ENCODE data around the gene GALNT18.

Gene GALNT18

DNA sequence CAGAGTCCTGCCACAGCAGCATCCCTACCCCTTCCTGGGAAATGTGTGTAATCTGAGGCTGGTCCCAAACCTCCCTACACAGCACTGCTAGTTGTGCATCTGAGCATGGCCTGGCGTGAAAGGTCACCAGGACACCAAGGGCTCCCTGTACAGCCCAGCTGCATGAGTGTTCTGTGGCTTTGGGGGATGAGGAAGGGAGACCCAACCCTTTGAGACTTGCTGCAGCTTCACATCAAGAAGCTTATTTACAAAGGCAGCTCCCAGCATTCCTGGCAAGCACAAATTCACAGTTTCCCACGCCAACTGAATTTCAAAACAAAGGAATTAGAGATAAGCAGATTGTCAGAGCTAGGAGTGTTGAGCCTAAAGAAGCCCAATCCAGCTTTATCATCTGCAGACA lies 301.0 kb downstream of the GALNT18 start:
- no peaks in the 10 kb centered on the region for H3K36me3 ChIP-seq (ENCODE audit: control insufficient read depth, insufficient read depth, low read length)
- no peaks in the 10 kb centered on the region for H3K27me3 ChIP-seq (ENCODE audit: control insufficient read depth, insufficient read depth, low read length)
- no peaks in the 10 kb centered on the region for H3K4me1 ChIP-seq (ENCODE audit: control insufficient read depth, insufficient read depth, low read length)
- H3K27ac ChIP-seq (ENCODE audit: low read depth, low read length), result no peak overlapping the region
- H3K9me3 ChIP-seq (ENCODE audit: control insufficient read depth, insufficient read depth, low read depth, low read length), result 0 out of 2 replicates have a peak, but pooled peaks cover 3% of the 10 kb centered on the region
- H3K9ac ChIP-seq (ENCODE audit: low read length), result no peak overlapping the region
- no peak overlapping the region for H3K4me3 ChIP-seq (ENCODE audit: low read depth, low read length)

DNA sequence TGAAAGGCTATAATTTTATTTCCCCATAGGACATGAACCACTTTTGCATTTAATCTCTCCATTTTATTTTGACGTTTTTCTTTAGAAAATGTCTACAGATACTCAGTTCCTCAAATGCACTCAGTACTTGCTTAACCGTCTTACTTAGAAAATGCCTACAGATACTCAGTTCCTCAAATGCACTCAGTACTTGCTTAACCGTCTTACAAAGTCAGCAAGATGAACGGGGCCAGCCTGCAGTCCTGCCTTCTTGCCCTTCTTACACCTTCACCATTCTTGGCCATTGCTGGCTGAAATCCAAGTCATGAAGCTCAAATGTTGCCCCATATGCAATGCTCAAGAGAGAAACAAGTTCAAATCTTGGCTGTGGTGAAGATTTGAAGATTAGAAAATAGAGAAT lies 302.8 kb downstream of the GALNT18 start:
- H3K27me3 ChIP-seq (ENCODE audit: control insufficient read depth, insufficient read depth, low read length), result no peaks in the 10 kb centered on the region
- 0 out of 2 replicates have a peak, but pooled peaks cover 3% of the 10 kb centered on the region for H3K9me3 ChIP-seq (ENCODE audit: control insufficient read depth, insufficient read depth, low read depth, low read length)
- H3K36me3 ChIP-seq (ENCODE audit: control insufficient read depth, insufficient read depth, low read length), result no peaks in the 10 kb centered on the region
- no peak overlapping the region for H3K27ac ChIP-seq (ENCODE audit: low read depth, low read length)
- no peak overlapping the region for H3K9ac ChIP-seq (ENCODE audit: low read length)
- no peaks in the 10 kb centered on the region for H3K4me1 ChIP-seq (ENCODE audit: control insufficient read depth, insufficient read depth, low read length)
- no peak overlapping the region for H3K4me3 ChIP-seq (ENCODE audit: low read depth, low read length)

DNA sequence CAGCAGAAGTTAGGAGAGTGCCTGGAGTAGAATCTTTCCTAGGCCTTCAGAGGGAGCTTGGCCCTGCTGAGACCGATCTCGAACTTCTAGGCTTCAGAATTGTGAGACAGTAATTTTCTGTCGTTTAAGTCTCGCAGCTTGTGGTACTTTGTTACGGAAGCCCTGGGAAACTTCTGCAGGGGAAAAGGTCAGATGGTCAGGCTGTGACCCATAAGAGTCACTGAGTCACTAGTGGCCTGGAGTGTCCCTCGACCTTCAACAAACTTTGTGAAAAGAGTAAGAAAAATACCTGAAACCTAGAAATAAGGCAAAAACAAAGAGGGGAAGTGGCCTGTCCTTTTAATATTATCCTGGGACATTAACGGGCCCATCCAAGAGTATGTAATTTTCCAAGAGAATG lies 303.3 kb downstream of the GALNT18 start:
- H3K4me3 ChIP-seq (ENCODE audit: low read depth, low read length), result no peak overlapping the region
- 0 out of 2 replicates have a peak, but pooled peaks cover 3% of the 10 kb centered on the region for H3K9me3 ChIP-seq (ENCODE audit: control insufficient read depth, insufficient read depth, low read depth, low read length)
- no peak overlapping the region for H3K27ac ChIP-seq (ENCODE audit: low read depth, low read length)
- H3K4me1 ChIP-seq (ENCODE audit: control insufficient read depth, insufficient read depth, low read length), result no peaks in the 10 kb centered on the region
- no peak overlapping the region for H3K9ac ChIP-seq (ENCODE audit: low read length)
- H3K27me3 ChIP-seq (ENCODE audit: control insufficient read depth, insufficient read depth, low read length), result no peaks in the 10 kb centered on the region
- H3K36me3 ChIP-seq (ENCODE audit: control insufficient read depth, insufficient read depth, low read length), result no peaks in the 10 kb centered on the region

DNA sequence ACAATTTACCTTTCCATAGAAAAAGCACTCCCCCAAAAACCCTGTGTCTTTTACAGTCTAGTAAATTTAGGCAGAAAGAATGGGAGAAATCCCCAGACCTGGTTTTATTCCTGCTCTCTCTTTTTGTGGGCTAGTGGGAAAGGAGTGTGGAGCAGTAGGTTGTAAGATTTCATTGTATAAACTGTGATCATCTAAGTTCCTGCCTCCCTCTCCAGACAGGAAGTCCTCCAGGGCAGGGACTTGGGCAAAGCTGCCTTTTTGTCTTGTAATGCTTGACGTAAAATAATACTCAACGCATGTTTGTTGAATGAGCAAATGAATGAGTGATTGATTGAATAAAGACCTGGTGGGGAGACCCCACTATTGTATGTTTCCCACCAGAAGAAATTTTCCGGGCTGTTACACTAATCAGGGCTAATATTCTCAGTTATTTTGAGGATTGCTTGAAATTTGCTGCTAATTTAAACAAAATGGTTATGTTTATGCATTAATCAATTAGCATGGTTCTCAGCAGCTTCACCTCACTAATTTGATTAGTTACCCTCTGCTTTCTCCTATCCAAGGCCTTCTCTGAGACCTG lies 305.1 kb downstream of the GALNT18 start:
- Histone ChIP-seq H3K4me1 (ENCODE audit: control insufficient read depth, insufficient read depth, low read length) (no peaks in the 10 kb centered on the region), H3K4me3 (ENCODE audit: low read depth, low read length) (no peak overlapping the region), H3K27me3 (ENCODE audit: control insufficient read depth, insufficient read depth, low read length) (no peaks in the 10 kb centered on the region), H3K36me3 (ENCODE audit: control insufficient read depth, insufficient read depth, low read length) (no peaks in the 10 kb centered on the region), H3K9me3 (ENCODE audit: control insufficient read depth, insufficient read depth, low read depth, low read length) (no peaks in the 10 kb centered on the region), H3K9ac (ENCODE audit: low read length) (no peak overlapping the region), H3K27ac (ENCODE audit: low read depth, low read length) (no peak overlapping the region)

DNA sequence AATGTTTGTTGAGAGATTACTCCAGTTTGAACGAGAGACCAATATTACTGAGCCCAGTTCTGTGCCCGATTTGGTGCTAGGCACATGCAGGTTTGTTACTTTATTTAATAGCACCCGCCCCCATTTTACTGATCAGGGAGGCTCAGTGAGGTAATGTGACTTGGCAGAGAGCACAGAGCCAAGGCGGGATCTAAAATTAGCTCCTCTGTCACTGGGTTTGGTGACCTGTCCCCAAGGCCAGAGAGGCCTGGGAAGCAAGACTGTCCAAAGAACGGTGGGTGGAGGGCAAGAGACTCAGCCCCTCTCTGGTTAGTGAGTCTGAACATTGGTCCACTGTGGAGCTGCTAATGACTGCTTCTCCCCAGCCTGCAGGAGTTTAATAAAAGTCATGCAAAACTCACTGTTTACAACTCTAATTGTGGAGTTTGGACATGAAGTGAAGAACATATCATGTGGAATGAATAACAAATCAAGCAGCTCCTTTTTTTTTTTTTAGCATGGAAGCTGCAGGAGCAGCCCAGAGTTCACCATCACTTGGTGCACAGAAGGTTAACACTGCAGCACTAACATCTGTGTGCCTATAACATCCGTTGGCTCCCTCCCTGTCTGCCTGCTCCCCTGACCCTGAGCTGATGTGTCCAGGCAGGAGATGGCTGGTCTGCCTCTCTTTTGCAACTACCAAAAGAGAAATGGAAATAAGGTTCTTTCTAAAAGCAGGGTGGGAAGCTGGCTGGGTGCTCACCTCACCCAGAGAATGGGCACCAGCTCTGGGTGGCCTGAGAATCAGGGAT lies 307.7 kb downstream of the GALNT18 start:
- Histone ChIP-seq H3K27me3 (ENCODE audit: control insufficient read depth, insufficient read depth, low read length) (no peaks in the 10 kb centered on the region), H3K36me3 (ENCODE audit: control insufficient read depth, insufficient read depth, low read length) (no peaks in the 10 kb centered on the region), H3K9ac (ENCODE audit: low read length) (no peak overlapping the region), H3K4me1 (ENCODE audit: control insufficient read depth, insufficient read depth, low read length) (no peaks in the 10 kb centered on the region), H3K9me3 (ENCODE audit: control insufficient read depth, insufficient read depth, low read depth, low read length) (no peaks in the 10 kb centered on the region), H3K4me3 (ENCODE audit: low read depth, low read length) (no peak overlapping the region), H3K27ac (ENCODE audit: low read depth, low read length) (no peak overlapping the region)

DNA sequence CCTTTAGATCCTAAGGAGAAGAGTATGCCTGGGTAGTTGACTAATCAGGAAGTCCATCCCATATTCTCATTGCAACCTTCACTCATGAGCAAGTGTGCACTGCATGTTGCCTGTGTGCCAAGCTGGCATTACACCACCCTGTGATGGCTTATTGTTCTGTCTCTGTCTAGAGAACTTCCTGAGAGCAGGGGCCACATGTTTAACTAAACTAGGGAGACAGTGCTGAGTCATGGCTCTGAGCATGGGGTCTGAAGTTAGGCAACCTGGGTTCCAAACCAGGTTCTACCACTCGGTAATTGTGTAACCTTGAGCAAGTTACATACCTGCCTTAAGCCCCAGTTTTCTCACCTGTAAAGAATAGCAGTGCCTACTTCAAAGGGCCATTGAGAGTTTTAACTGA lies 308.4 kb downstream of the GALNT18 start:
- Histone ChIP-seq H3K27me3 (ENCODE audit: control insufficient read depth, insufficient read depth, low read length) (no peaks in the 10 kb centered on the region), H3K9me3 (ENCODE audit: control insufficient read depth, insufficient read depth, low read depth, low read length) (no peaks in the 10 kb centered on the region), H3K4me1 (ENCODE audit: control insufficient read depth, insufficient read depth, low read length) (no peaks in the 10 kb centered on the region), H3K9ac (ENCODE audit: low read length) (no peak overlapping the region), H3K36me3 (ENCODE audit: control insufficient read depth, insufficient read depth, low read length) (no peaks in the 10 kb centered on the region), H3K27ac (ENCODE audit: low read depth, low read length) (no peak overlapping the region), H3K4me3 (ENCODE audit: low read depth, low read length) (no peak overlapping the region)

DNA sequence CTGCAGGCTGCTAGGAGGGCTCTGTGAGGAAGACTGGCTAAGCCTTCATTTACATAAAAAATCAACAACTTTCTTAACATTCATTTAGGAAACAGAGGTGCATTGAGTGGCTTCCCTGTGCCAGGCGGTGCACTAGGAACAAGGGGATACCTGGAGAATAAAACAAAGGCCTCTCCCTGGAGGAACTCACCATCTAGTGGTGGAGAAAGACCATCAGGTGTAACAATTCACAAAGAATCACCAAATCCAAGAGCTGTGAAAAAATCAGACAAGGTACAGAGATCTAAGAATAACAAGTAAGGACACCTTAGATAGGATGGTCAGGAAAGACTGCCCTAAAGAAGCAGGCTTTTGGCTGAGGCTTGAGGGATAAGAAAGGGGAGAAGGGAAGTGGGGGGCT lies 309.1 kb downstream of the GALNT18 start:
- Histone ChIP-seq H3K27ac (ENCODE audit: low read depth, low read length) (no peak overlapping the region), H3K4me1 (ENCODE audit: control insufficient read depth, insufficient read depth, low read length) (no peaks in the 10 kb centered on the region), H3K27me3 (ENCODE audit: control insufficient read depth, insufficient read depth, low read length) (no peaks in the 10 kb centered on the region), H3K4me3 (ENCODE audit: low read depth, low read length) (no peak overlapping the region), H3K9me3 (ENCODE audit: control insufficient read depth, insufficient read depth, low read depth, low read length) (no peaks in the 10 kb centered on the region), H3K9ac (ENCODE audit: low read length) (no peak overlapping the region), H3K36me3 (ENCODE audit: control insufficient read depth, insufficient read depth, low read length) (no peaks in the 10 kb centered on the region)

DNA sequence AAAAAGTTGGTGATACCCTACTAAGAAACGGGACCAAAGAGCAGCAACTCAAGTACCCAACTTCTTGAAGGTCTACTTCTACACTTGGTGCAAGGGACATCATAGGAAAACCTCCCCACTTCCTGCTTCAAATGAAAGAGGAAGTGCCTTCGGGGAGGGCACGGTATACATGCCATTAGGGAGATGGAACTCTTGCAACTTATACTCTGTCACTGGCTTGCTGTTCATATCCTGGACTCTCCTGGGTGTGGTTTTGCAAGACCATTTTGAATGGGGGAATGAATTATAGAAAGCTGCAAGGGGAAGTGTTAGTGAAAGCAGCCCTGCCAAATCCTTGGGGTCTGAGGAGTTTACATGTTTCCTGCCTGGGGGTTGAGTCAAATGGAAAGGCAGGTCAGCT lies 310.6 kb downstream of the GALNT18 start:
- no peak overlapping the region for H3K27ac ChIP-seq (ENCODE audit: low read depth, low read length)
- H3K9me3 ChIP-seq (ENCODE audit: control insufficient read depth, insufficient read depth, low read depth, low read length), result no peaks in the 10 kb centered on the region
- H3K9ac ChIP-seq (ENCODE audit: low read length), result no peak overlapping the region
- no peak overlapping the region for H3K4me3 ChIP-seq (ENCODE audit: low read depth, low read length)
- no peaks in the 10 kb centered on the region for H3K36me3 ChIP-seq (ENCODE audit: control insufficient read depth, insufficient read depth, low read length)
- no peaks in the 10 kb centered on the region for H3K4me1 ChIP-seq (ENCODE audit: control insufficient read depth, insufficient read depth, low read length)
- H3K27me3 ChIP-seq (ENCODE audit: control insufficient read depth, insufficient read depth, low read length), result no peaks in the 10 kb centered on the region

DNA sequence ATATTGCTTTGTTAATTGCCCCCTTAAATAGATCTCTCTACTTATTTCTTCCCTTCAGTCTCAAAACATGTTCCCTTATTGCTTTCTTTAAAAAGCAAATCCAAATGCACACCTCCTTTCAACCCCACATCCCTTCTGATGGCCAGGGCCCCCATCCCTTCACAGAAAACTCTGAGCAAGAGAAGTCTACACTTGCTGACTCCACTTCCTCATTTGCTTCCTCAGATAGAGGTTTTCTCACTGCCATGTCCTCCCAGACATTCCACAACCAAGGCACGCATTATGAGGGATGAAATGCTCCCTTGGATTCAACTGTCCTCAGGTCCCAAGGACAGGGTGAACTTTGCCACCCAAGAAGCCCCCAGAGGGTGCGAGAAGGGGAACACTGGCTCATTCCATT lies 311.9 kb downstream of the GALNT18 start:
- H3K4me1 ChIP-seq (ENCODE audit: control insufficient read depth, insufficient read depth, low read length), result no peaks in the 10 kb centered on the region

DNA sequence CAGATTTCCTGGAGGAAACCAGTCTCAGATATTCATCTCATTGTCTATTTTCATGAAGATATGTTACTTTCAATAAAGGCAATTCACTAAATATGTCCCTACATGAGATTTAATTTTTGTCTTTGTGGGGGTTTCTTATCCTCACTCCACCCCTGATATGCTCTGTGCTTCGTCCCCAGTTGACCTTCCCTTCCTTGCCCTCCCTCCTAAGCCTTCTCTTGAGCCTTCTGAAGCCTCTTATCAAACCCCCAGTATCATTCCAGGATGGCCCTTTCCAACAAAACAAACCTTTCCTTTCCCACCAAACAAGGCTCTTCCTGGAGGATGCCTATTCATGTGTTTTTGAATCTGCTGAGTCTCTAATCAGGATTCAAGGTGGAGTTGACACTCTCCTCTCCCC lies 313.6 kb downstream of the GALNT18 start:
- H3K27ac ChIP-seq (ENCODE audit: low read depth, low read length), result no peak overlapping the region
- no peaks in the 10 kb centered on the region for H3K9me3 ChIP-seq (ENCODE audit: control insufficient read depth, insufficient read depth, low read depth, low read length)
- no peak overlapping the region for H3K4me3 ChIP-seq (ENCODE audit: low read depth, low read length)
- H3K36me3 ChIP-seq (ENCODE audit: control insufficient read depth, insufficient read depth, low read length), result no peaks in the 10 kb centered on the region
- no peak overlapping the region for H3K9ac ChIP-seq (ENCODE audit: low read length)
- H3K4me1 ChIP-seq (ENCODE audit: control insufficient read depth, insufficient read depth, low read length), result no peaks in the 10 kb centered on the region
- H3K27me3 ChIP-seq (ENCODE audit: control insufficient read depth, insufficient read depth, low read length), result no peaks in the 10 kb centered on the region

More for the DNA sequence above, 311.9 kb downstream of the GALNT18 start:
- Histone ChIP-seq H3K36me3 (ENCODE audit: control insufficient read depth, insufficient read depth, low read length) (no peaks in the 10 kb centered on the region), H3K27ac (ENCODE audit: low read depth, low read length) (no peak overlapping the region), H3K9me3 (ENCODE audit: control insufficient read depth, insufficient read depth, low read depth, low read length) (no peaks in the 10 kb centered on the region), H3K27me3 (ENCODE audit: control insufficient read depth, insufficient read depth, low read length) (no peaks in the 10 kb centered on the region), H3K9ac (ENCODE audit: low read length) (no peak overlapping the region), H3K4me3 (ENCODE audit: low read depth, low read length) (no peak overlapping the region)

DNA sequence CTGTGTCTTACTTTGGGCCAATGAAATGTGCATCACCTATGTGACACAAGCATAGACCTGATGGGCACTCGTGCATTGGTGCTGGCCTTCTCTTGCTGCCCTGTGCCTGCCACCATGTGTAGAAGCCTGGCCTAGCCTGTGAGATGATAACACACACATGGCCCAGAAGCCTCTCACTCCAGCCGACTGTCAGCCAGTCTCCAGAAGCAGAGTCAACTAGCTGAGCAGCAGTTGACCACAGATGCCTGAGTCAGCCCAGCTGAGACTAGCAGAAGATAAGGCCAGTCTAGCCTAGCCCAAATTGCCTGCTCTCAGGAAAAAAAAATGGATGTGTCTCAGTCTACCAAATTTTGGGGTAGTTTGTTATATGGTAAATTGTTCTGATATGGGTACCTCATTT lies 314.9 kb downstream of the GALNT18 start:
- Histone ChIP-seq H3K9me3 (ENCODE audit: control insufficient read depth, insufficient read depth, low read depth, low read length) (no peaks in the 10 kb centered on the region), H3K9ac (ENCODE audit: low read length) (no peak overlapping the region), H3K27ac (ENCODE audit: low read depth, low read length) (no peak overlapping the region), H3K4me1 (ENCODE audit: control insufficient read depth, insufficient read depth, low read length) (no peaks in the 10 kb centered on the region), H3K4me3 (ENCODE audit: low read depth, low read length) (no peak overlapping the region), H3K36me3 (ENCODE audit: control insufficient read depth, insufficient read depth, low read length) (no peaks in the 10 kb centered on the region), H3K27me3 (ENCODE audit: control insufficient read depth, insufficient read depth, low read length) (no peaks in the 10 kb centered on the region)

All from HUES6 (cell line).